Thymus (tissue), 11 donors: ENCODE results near the gene ZNF75A. TPM values are rescaled to one million over a fixed set of nuclear protein-coding genes. Genes with fewer than 3 reads are reported as not detected.
A peak's percentile ranks its signal among the peaks of the same experiment; 100 is the strongest.

Experiments
- DNase-seq, 9 donors: peaks; one replicate each; pipeline ENCODE4 v3.0.0-alpha.2; 2013; ENCODE audit warnings: low spot score in 9 of 9, low read depth in 6 of 9, missing footprints in 1 of 9
- H3K27ac ChIP-seq, 2 donors: one replicate each; pipeline ENCODE4 v1.5.1; 2013; ENCODE audit warnings: control low read depth in 1 of 2, low read depth in 1 of 2, low read length in 1 of 2, mild to moderate bottlenecking in 1 of 2, moderate library complexity in 1 of 2
- H3K27me3 ChIP-seq, 2 donors: one replicate each; pipeline ENCODE4 v1.5.1; 2013; ENCODE audit warnings: low read length in 1 of 2; ENCODE audit not compliant: control insufficient read depth in 2 of 2, insufficient read depth in 1 of 2
- H3K36me3 ChIP-seq, 2 donors: one replicate each; pipeline ENCODE4 v1.5.1; 2013; ENCODE audit warnings: low read length in 1 of 2, mild to moderate bottlenecking in 1 of 2, moderate library complexity in 1 of 2; ENCODE audit not compliant: control insufficient read depth in 2 of 2, insufficient read depth in 2 of 2
- H3K4me1 ChIP-seq, 2 donors: one replicate each; pipeline ENCODE4 v1.5.1; 2013; ENCODE audit warnings: low read length in 2 of 2; ENCODE audit not compliant: control insufficient read depth in 2 of 2, insufficient read depth in 2 of 2
- H3K4me3 ChIP-seq, 2 donors: one replicate each; pipeline ENCODE4 v1.5.1; 2013; ENCODE audit warnings: low read length in 2 of 2, control low read depth in 1 of 2, mild to moderate bottlenecking in 1 of 2
- H3K9me3 ChIP-seq, 2 donors: one replicate each; pipeline ENCODE4 v1.5.1; 2013; ENCODE audit warnings: low read length in 1 of 2, mild to moderate bottlenecking in 1 of 2; ENCODE audit not compliant: control insufficient read depth in 2 of 2, insufficient read depth in 1 of 2
- WGBS: extraction: QIAGEN DNeasy Blood & Tissue Kit; methylation state at CpG from one replicate; pipeline ENCODE4 v1.1.7; 2013; 5-methylcytosine and 5-hydroxymethylcytosine counted together
- polyA plus RNA-seq: library from polyadenylated mRNA; stranded (reverse); fragments of 200-250 nt; gene quantifications from one replicate; pipeline ENCODE4 v1.2.3, GENCODE V29; 2013
- total RNA-seq: library from RNA; stranded (reverse); fragments of 120-200 nt; gene quantifications from one replicate; pipeline ENCODE4 v1.2.4, GENCODE V29; 2013
- donor health status: healthy.

Gene ZNF75A
- total and polyA plus RNA-seq, 2 donors, result 25.9 to 44.7 TPM

DNA sequence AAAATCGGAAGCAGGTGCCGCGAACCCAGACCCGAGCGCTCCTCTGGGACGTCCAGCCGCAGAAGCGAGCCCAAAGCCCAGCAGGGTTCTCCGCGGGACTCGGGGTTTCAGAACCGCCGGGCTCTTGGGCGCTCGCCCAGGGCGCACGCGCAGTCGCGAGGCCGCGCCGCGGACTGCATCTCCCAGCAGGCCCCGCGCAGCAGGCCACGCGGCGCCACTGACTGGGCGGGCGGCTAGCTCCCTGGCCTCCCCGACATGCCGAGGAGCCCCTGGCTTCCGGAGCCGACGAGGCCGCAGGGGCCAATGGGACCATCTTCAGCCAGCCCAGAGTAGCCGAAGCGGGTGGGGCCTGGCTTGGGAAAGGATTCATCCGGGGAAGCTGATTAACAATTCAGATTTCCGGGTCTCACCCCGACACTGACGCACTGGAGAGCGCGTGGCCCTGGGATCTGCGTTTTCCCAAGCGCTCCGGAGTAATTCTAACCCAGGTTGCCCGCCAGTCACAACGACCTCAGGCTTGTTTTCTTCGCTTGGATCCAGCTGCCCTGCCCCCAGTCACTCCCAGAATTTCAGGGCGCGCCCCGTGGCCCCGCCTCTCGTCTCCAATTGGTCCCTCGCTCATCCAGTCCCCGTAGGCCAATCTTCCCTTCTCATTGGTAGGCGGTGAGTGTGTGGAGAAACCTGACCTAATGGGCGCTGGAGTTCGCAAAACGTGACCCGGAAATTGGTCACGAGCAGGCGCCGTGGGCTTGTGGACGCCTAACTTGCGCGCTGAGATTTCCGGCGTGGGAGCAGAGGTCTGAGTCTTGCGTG lies 22.4 kb upstream of the ZNF75A start, which contains the start of gene ZNF263:
Gene ZNF263 (plus strand): TSS at position 762 of the 813 bp plus-strand sequence. CDS start 328 bp downstream, outside the sequence.
- Histone ChIP-seq H3K36me3 (peaks cover 20 to 29% of the 10 kb centered on the region in 2 donors), H3K27ac (peak within 1 kb of the TSS; percentile 99), H3K4me3 (peak within 1 kb of the TSS; percentile 80 to 83), H3K27me3 (no peaks in the 10 kb centered on the region), H3K4me1 (peaks cover 16 to 20% of the 10 kb centered on the region in 2 donors), H3K9me3 (peaks cover 6 to 33% of the 10 kb centered on the region in 2 donors)
- under 1% methylated on average over 72 of the region's 72 CpGs for WGBS
- DNase-seq, result peak; percentile 84 to 98 (median 92)

DNA sequence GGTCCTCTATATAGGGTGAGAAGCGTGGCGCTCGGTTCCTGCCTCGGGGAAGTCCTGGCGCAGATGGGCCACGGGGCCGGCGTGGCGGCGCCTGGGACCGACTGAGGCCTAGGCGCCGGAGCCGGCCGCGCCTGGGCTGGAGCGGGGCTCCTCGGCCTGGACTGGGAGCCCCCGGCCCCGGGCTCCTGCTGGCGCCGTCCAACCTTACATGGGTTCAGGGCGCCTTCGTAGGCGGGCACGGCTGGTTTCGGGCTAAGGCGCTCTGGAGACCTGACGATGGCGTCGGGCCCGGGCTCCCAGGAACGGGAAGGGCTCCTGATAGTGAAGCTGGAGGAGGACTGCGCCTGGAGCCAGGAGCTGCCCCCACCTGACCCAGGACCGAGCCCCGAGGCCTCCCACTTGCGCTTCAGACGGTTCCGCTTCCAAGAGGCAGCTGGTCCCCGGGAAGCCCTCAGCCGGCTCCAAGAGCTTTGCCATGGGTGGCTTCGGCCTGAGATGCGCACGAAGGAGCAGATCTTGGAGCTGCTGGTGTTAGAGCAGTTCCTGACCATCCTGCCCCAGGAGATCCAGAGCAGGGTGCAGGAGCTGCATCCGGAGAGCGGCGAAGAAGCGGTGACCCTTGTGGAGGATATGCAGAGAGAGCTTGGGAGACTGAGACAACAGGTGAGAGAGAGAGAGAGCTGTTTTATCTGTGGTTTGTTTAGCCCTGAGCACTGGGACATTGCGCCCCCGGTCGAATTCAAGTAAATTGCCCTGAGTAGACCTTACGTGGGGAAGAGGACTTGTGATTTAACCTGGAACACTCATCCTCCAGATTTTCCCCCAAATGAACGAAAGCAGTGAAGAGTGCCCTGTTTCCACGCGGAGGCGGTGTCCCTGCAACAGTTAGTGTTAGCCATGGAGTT lies 21.5 kb upstream of the ZNF75A start:
- 8% methylated on average over 56 of the region's 56 CpGs for WGBS
- Histone ChIP-seq H3K36me3 (peaks cover 26 to 34% of the 10 kb centered on the region in 2 donors), H3K9me3 (peaks cover 9 to 42% of the 10 kb centered on the region in 2 donors), H3K4me3 (peak overlapping the region; percentile 80 to 83), H3K27me3 (no peaks in the 10 kb centered on the region), H3K4me1 (peaks cover 16 to 20% of the 10 kb centered on the region in 2 donors), H3K27ac (peak overlapping the region; percentile 99)
- peak in 1 of 9 donors; percentile 13 for DNase-seq

DNA sequence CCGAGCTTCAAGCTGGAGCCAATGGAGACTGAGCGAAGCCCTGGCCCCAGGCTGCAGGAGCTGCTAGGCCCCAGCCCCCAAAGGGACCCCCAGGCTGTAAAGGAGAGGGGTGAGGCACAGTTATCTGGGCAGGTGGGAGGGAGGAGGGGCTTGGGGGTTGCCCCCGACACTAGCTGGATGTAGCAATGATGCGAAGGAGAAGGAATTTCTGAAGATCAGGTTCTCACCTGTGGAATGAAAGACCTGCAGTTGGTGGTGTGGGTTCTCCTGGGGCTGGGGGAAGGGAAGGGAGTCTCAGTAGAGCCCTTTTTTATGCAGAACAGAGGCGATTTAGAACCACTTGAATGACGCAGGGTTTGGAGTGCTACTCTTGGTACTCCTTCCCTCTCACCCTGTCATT lies 20.2 kb upstream of the ZNF75A start:
- Histone ChIP-seq H3K4me1 (peaks cover 16 to 20% of the 10 kb centered on the region in 2 donors), H3K36me3 (peaks cover 39 to 48% of the 10 kb centered on the region in 2 donors), H3K27me3 (no peaks in the 10 kb centered on the region), H3K27ac (no peak overlapping the region), H3K4me3 (no peak overlapping the region), H3K9me3 (peaks cover 20 to 53% of the 10 kb centered on the region in 2 donors)
- no peak for DNase-seq
- WGBS, result 98% methylated on average over 6 of the region's 6 CpGs

DNA sequence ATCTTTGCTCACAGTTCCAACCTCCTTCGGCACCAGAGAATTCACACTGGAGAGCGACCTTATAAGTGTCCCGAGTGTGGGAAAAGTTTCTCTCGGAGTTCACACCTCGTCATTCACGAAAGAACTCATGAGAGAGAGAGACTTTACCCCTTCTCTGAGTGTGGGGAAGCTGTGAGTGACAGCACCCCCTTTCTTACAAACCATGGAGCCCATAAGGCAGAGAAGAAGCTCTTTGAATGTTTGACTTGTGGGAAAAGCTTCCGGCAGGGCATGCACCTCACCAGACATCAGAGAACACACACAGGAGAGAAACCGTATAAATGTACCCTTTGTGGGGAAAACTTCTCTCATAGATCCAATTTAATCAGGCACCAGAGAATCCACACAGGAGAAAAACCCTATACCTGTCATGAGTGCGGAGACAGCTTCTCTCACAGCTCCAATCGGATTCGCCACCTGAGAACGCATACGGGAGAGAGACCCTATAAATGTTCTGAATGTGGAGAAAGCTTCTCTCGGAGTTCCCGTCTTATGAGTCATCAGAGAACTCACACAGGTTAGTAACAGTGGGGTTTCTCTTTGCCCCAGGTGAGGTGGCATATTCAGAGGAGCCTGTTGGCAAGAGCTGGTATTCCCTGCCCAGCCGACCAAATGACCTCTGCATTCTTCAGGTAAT lies 15.2 kb upstream of the ZNF75A start:
- no peak overlapping the region for H3K4me3 ChIP-seq
- peaks cover 61 to 71% of the 10 kb centered on the region in 2 donors for H3K36me3 ChIP-seq
- peaks cover 37 to 80% of the 10 kb centered on the region in 2 donors for H3K9me3 ChIP-seq
- WGBS, result 98% methylated on average over 16 of the region's 16 CpGs
- no peak for DNase-seq
- no peak overlapping the region for H3K27ac ChIP-seq
- peaks cover 0 to under 1% of the 10 kb centered on the region in 2 donors for H3K4me1 ChIP-seq
- H3K27me3 ChIP-seq, result peaks cover 0 to 1% of the 10 kb centered on the region in 2 donors

DNA sequence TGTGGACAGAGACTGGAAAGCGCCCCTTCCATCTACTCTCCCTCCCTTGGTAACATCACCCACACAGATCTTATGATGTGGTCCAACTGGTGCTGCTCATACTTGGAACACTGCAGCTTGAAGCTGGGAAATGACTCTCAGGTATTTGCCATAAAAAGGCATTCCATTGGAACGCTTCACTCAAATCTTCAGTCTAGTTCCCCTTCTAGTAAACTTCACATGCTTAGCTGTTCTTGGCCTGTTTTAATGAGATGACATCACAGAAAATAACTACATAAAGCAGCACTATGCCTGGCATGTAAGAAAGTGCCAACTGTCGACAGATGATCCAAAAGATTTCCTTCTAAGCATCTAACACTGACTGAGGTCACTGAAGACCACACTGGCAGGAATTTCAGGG lies 12.7 kb upstream of the ZNF75A start:
- H3K27me3 ChIP-seq, result peaks cover 0 to 7% of the 10 kb centered on the region in 2 donors
- WGBS, result 98% methylated on average over 3 of the region's 3 CpGs
- DNase-seq, result no peak
- no peak overlapping the region for H3K4me3 ChIP-seq
- H3K27ac ChIP-seq, result no peak overlapping the region
- peaks cover 37 to 76% of the 10 kb centered on the region in 2 donors for H3K9me3 ChIP-seq
- peaks cover 43 to 47% of the 10 kb centered on the region in 2 donors for H3K36me3 ChIP-seq
- no peaks in the 10 kb centered on the region for H3K4me1 ChIP-seq

DNA sequence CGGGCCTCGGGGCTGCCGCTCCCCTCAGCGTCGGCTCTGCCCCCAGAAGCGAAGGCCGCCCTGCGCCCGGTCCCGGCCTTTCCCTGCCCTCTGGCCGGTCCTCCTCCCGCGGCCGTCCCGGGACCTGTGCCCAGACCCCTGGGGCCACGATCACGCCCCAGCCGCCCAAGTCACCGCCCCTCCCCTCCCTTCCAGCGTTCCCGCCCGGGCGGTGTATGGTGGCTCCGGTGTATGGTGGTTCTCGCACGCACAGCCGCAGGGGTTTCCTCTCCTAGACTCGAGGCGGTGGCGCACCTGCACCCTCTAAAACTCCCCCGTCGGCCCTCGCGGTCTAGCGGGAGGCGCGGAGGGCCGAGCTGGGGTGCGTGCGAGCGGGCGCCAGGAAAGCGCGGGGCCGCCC lies 10.1 kb upstream of the ZNF75A start:
- Histone ChIP-seq H3K27ac (no peak overlapping the region), H3K27me3 (peaks cover 0 to 7% of the 10 kb centered on the region in 2 donors), H3K4me1 (no peaks in the 10 kb centered on the region), H3K9me3 (peaks cover 24 to 56% of the 10 kb centered on the region in 2 donors), H3K4me3 (no peak overlapping the region), H3K36me3 (peaks cover 23 to 26% of the 10 kb centered on the region in 2 donors)
- no peak for DNase-seq
- 64% methylated on average over 45 of the region's 45 CpGs for WGBS

DNA sequence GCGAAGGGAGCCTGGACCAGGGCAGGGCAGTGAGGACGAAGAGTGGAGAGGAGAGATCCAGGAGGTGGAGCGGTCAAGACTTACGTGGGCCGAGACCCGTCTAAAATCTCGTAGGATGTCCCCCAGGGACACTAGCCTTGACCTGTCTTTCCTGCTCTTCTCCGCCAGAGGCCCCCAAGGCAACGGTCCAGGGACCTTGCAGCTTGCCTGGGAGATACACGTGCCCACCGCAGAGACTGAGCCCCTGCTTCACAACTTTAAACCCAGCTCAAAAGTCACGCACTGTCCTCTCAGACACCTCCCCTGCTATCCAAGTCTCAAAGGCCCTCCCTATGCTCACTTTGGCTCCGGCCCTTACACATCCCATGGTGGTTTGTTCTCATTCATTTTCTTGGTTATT lies 9.5 kb upstream of the ZNF75A start:
- Histone ChIP-seq H3K36me3 (peaks cover 17 to 20% of the 10 kb centered on the region in 2 donors), H3K9me3 (peaks cover 18 to 50% of the 10 kb centered on the region in 2 donors), H3K4me1 (no peaks in the 10 kb centered on the region), H3K27me3 (peaks cover 0 to 7% of the 10 kb centered on the region in 2 donors), H3K27ac (no peak overlapping the region), H3K4me3 (no peak overlapping the region)
- DNase-seq, result no peak
- 84% methylated on average over 13 of the region's 13 CpGs for WGBS

DNA sequence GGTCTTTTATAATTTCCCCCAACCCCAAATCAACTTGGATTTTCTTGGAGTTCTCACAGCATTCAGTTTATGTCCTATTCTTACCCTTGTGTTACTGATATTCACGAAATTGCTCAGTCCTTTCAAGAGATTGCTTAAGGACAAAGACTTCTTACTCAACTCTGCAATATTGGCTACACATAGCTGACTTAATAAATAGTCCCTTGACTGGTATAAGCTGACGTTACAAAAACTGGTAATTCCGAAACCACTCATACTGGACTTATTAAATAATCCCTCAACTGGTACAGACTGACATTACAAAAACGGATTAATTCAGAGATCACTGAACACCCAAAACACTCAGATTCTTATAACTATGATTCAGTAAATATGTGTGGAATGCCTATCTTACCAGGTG lies 927 bp upstream of the ZNF75A start:
- no peak for DNase-seq
- Histone ChIP-seq H3K36me3 (peaks cover 15 to 21% of the 10 kb centered on the region in 2 donors), H3K9me3 (peaks cover 13 to 51% of the 10 kb centered on the region in 2 donors), H3K4me3 (peak overlapping the region; percentile 76 to 84), H3K27me3 (peaks cover 0 to 3% of the 10 kb centered on the region in 2 donors), H3K27ac (no peak overlapping the region), H3K4me1 (peaks cover 8 to 13% of the 10 kb centered on the region in 2 donors)
- 91% methylated on average over 4 of the region's 4 CpGs for WGBS
